Neutrophil (primary cell): ENCODE data around the gene KCNK3.
A peak's percentile ranks its signal among the peaks of the same experiment; 100 is the strongest.
"Not testable (repeated sequence)": the region's sequence is repeated elsewhere in the genome, so short reads cannot be mapped to it uniquely, and the experiment has no call there.

Experiments used
- H3K27ac ChIP-seq: fragments of 200-600 bp; sonication (generic); 2 replicates; pipeline ENCODE4 v1.5.1; 2016; ENCODE audit warnings: mild to moderate bottlenecking, moderate library complexity
- H3K27me3 ChIP-seq: fragments of 200-600 bp; sonication (generic); 2 replicates; pipeline ENCODE4 v1.6.0; 2016; ENCODE audit warnings: mild to moderate bottlenecking
- H3K36me3 ChIP-seq: fragments of 200-600 bp; sonication (generic); 2 replicates; pipeline ENCODE4 v1.5.1; 2017
- H3K4me1 ChIP-seq, 2 experiments: fragments of 200-600 bp in 1 of 2; sonication (generic) in 1 of 2; 1 replicate in 1 of 2; 2 replicates in 1 of 2; pipeline versions ENCODE4 v1.5.1 to v1.6.1; 2013 to 2016; ENCODE audit warnings: low read depth in 1 of 2, low read length in 1 of 2, mild to moderate bottlenecking in 1 of 2, moderate library complexity in 1 of 2; ENCODE audit not compliant: control insufficient read depth in 1 of 2, insufficient read depth in 1 of 2
- H3K4me3 ChIP-seq, 2 experiments: fragments of 200-600 bp in 1 of 2; sonication (generic) in 1 of 2; 1 replicate in 1 of 2; 2 replicates in 1 of 2; pipeline ENCODE4 v1.5.1; 2013 to 2016; ENCODE audit warnings: low read depth in 1 of 2, low read length in 1 of 2, mild to moderate bottlenecking in 1 of 2, moderate library complexity in 1 of 2
- H3K9me3 ChIP-seq: fragments of 200-600 bp; sonication (generic); 2 replicates; pipeline ENCODE4 v1.5.1; 2016
- CTCF ChIP-seq: fragments of 200-600 bp; sonication (generic); IDR thresholded peaks from 2 replicates; pipeline ENCODE4 v1.5.1; 2016; ENCODE audit warnings: antibody characterized with exemption

The KCNK3 gene

GRCh38 chr2:26742048-26742770, 49.7 kb downstream of the KCNK3 start:
- Histone ChIP-seq H3K9me3 (no peaks in the 10 kb centered on the region), H3K4me3 (no peak overlapping the region), H3K4me1 (no peaks in the 10 kb centered on the region), H3K36me3 (no peaks in the 10 kb centered on the region), H3K27me3 (peaks cover 29% of the 10 kb centered on the region), H3K27ac (no peak overlapping the region)
- TF ChIP-seq CTCF = no peak

DNA sequence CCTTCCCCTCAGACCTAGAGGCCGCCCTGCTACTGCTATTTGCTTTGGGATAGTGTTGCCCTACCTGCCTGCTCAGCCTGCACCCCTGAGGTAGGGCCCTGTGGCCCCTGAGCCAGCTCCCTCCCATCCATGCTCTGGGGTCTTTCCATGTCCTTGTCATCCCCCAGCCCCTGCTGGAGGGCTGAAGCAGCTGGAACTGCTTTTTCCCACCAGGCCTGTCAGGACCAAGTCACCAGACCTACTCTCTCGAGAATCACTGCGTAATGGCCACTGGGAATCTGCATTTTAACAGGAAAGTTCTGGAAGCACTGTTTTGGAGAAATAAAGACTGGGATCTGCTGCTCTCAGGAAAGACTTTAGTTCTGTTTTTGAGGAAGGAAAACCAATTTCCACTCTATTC, 51.3 kb downstream of the KCNK3 start:
- peaks cover 23% of the 10 kb centered on the region for H3K27me3 ChIP-seq
- H3K4me1 ChIP-seq = no peaks in the 10 kb centered on the region
- H3K27ac ChIP-seq = no peak overlapping the region
- H3K36me3 ChIP-seq = no peaks in the 10 kb centered on the region
- no peaks in the 10 kb centered on the region for H3K9me3 ChIP-seq
- no peak for TF ChIP-seq CTCF
- H3K4me3 ChIP-seq = no peak overlapping the region

DNA sequence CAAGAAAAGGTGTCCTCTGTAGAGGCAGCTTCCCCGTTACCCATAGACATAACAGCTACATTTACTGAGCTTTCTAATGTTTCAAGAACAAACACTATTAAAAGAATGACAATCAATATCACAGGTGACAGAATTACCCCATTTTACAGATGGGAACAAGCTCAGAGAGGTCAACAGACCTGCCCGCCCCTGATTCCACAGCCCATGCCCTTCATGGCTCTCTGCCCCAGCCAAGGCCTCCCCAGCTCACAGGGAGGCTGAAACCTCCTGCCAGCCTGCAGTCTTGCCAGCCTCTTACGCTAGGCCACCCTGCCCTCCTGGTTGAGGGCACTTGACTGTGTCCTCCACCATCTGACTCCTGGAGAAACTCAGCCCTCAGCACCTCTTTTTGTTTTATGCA, 52.4 kb downstream of the KCNK3 start:
- Histone ChIP-seq H3K4me3 (no peak overlapping the region), H3K36me3 (no peaks in the 10 kb centered on the region), H3K4me1 (no peaks in the 10 kb centered on the region), H3K9me3 (no peaks in the 10 kb centered on the region), H3K27ac (no peak overlapping the region), H3K27me3 (peaks cover 20% of the 10 kb centered on the region)
- TF ChIP-seq CTCF = no peak

GRCh38 chr2:26745609-26746327, 53.2 kb downstream of the KCNK3 start:
- Histone ChIP-seq H3K27me3 (peaks cover 11% of the 10 kb centered on the region), H3K27ac (no peak overlapping the region), H3K9me3 (no peaks in the 10 kb centered on the region), H3K4me3 (no peak overlapping the region), H3K4me1 (no peaks in the 10 kb centered on the region), H3K36me3 (no peaks in the 10 kb centered on the region)
- TF ChIP-seq CTCF = peak; percentile 63

GRCh38 chr2:26746934-26747333, 54.4 kb downstream of the KCNK3 start:
- no peaks in the 10 kb centered on the region for H3K36me3 ChIP-seq
- no peak for TF ChIP-seq CTCF
- H3K27ac ChIP-seq = no peak overlapping the region

GRCh38 chr2:26749787-26750420, 57.4 kb downstream of the KCNK3 start:
- not testable (repeated sequence) for H3K36me3 ChIP-seq, H3K27me3 ChIP-seq, H3K9me3 ChIP-seq, H3K27ac ChIP-seq, H3K4me3 ChIP-seq, H3K4me1 ChIP-seq

More at GRCh38 chr2:26746934-26747333, 54.4 kb downstream of the KCNK3 start:
- H3K9me3 ChIP-seq = no peaks in the 10 kb centered on the region
- no peaks in the 10 kb centered on the region for H3K27me3 ChIP-seq
- no peaks in the 10 kb centered on the region for H3K4me1 ChIP-seq
- H3K4me3 ChIP-seq = no peak overlapping the region

- H3K36me3 ChIP-seq, H3K27ac ChIP-seq, H3K4me1 ChIP-seq, H3K9me3 ChIP-seq, H3K4me3 ChIP-seq, H3K27me3 ChIP-seq: not testable (repeated sequence)
Observed at GRCh38 chr2:26750467-26750866, 57.9 kb downstream of the KCNK3 start.
